Pancreas (tissue), 10 donors: ENCODE measurements around the gene ZNF593. TPM values are rescaled to one million over a fixed set of nuclear protein-coding genes. Genes with fewer than 3 reads are reported as not detected.

ENCODE experiments used
- ATAC-seq, 4 donors: fragments of 200-7000 bp; cut with Tn5 transposase; one replicate each; pipeline versions ENCODE4 v1.8.0 to v1.9.1; 2020; ENCODE audit warnings: mild to moderate bottlenecking in 4 of 4, moderate library complexity in 4 of 4
- DNase-seq, 6 donors: peaks; one replicate each; pipeline ENCODE4 v3.0.0-alpha.2; 2020
- FAIRE-seq: peaks from 2 replicates; lab custom pipeline; 2012; peaks lifted over from hg19 to GRCh38; lab: Jason Lieb, UNC
- H3K27ac ChIP-seq, 4 donors: fragments of 200-600 bp; sonication (generic); 1 replicate in 3 of 4; 2 replicates in 1 of 4; pipeline versions ENCODE4 v1.5.0 to v1.8.0; 2020
- H3K27me3 ChIP-seq, 4 donors: fragments of 200-600 bp; one replicate each; pipeline ENCODE4 v1.8.0; 2021
- H3K36me3 ChIP-seq, 3 donors: fragments of 200-600 bp; sonication (generic) in 1 of 3; one replicate each; pipeline versions ENCODE4 v1.5.0 to v1.8.0; 2020 to 2021
- H3K4me1 ChIP-seq, 3 donors: fragments of 200-600 bp; one replicate each; pipeline ENCODE4 v1.8.0; 2021
- H3K4me3 ChIP-seq, 4 donors: fragments of 200-600 bp; sonication (generic) in 2 of 4; one replicate each; pipeline versions ENCODE4 v1.5.0 to v1.8.0; 2020 to 2021
- H3K9me3 ChIP-seq, 4 donors: fragments of 200-600 bp; one replicate each; pipeline ENCODE4 v1.8.0; 2021
- WGBS, 2 donors: extraction: QIAGEN DNeasy Blood & Tissue Kit; methylation state at CpG; one replicate each; pipeline ENCODE4 v1.1.7; 2013; 5-methylcytosine and 5-hydroxymethylcytosine counted together
- intact Hi-C, 3 donors: fragments of 100-400 bp; cut with DNase I; formaldehyde crosslinking; loops; one replicate each; pipeline versions ENCODE4 v1.11.1 to v1.14.2; 2022
- polyA plus RNA-seq, 2 donors: library from polyadenylated mRNA; stranded (reverse); fragments of 200-250 nt; gene quantifications; one replicate each; pipeline ENCODE4 v1.2.3, GENCODE V29; 2013
- total RNA-seq, 6 donors: library from RNA; stranded (reverse); fragmentation: NEBNext Ultra II Directional in 4 of 6; extraction: Animal tissue kit (Norgen Biotek cat#: 25700) in 4 of 6; gene quantifications; one replicate each; pipeline versions ENCODE4 v1.2.1 to v1.2.4, GENCODE V29; 2021 to 2023
- TF ChIP-seq, protein P1 (sequence below), 4 donors: fragments of 200-600 bp; sonication (generic) in 3 of 4; IDR thresholded peaks; one replicate each; pipeline versions ENCODE4 v1.5.0 to v1.8.0; 2021; ENCODE audit warnings: antibody characterized with exemption in 4 of 4
- donor health status: healthy with polysubstance abuse.
- donor health status: DM: no; HTN: no; CAD: no; lungs with moderate emphysema.
- donor health status: DM: no; HTN: no; CAD: no.
- donor health status: control.
- donor health status: control.
- donor health status: Bipolar disorder and iron deficiency.
- donor health status: DM: yes; HTN: yes; CAD: no.
- donor health status: DM: no; HTN: no; CAD: no.
- donor health status: DM: no; HTN: no; CAD: no.
- donor health status: DM: yes; HTN: yes; CAD: no.

Gene ZNF593
- total and polyA plus RNA-seq, 8 donors: 18.4 to 80.7 (median 22.8) TPM

DNA sequence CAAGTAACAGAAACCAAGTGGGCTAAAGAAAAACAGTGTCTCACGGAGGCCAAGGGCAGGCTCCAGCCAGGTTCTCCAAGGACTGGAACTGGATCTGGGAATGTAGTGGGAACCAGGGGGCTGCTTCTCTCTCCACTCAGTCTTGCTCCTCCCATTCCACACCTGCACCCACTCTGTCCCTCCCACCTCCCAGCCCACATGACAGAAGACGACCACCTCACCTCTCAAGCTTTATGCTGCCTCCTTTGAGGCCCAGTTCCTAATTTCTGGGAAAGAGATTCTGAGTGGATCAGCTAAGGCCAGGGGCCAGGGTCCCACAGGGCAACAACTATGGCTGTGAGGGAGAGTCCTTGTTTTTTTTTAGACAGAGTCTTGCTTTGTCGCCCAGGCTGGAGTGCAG lies 45.5 kb downstream of the ZNF593 start:
- H3K27me3 ChIP-seq: no peaks in the 10 kb centered on the region
- H3K36me3 ChIP-seq: no peaks in the 10 kb centered on the region
- 38 to 45% methylated on average over 3 of the region's 3 CpGs for WGBS, 2 donors
- FAIRE-seq (no peak), ATAC-seq (no peak), DNase-seq (no peak)
- TF ChIP-seq, protein P1, sequence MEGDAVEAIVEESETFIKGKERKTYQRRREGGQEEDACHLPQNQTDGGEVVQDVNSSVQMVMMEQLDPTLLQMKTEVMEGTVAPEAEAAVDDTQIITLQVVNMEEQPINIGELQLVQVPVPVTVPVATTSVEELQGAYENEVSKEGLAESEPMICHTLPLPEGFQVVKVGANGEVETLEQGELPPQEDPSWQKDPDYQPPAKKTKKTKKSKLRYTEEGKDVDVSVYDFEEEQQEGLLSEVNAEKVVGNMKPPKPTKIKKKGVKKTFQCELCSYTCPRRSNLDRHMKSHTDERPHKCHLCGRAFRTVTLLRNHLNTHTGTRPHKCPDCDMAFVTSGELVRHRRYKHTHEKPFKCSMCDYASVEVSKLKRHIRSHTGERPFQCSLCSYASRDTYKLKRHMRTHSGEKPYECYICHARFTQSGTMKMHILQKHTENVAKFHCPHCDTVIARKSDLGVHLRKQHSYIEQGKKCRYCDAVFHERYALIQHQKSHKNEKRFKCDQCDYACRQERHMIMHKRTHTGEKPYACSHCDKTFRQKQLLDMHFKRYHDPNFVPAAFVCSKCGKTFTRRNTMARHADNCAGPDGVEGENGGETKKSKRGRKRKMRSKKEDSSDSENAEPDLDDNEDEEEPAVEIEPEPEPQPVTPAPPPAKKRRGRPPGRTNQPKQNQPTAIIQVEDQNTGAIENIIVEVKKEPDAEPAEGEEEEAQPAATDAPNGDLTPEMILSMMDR (IDR thresholded peaks at IDR 0.05): no peak
- H3K4me3 ChIP-seq: no peak overlapping the region
- intact Hi-C loops: no loop called here
- no peak overlapping the region for H3K27ac ChIP-seq
- H3K9me3 ChIP-seq: no peaks in the 10 kb centered on the region
- H3K4me1 ChIP-seq: no peaks in the 10 kb centered on the region

DNA sequence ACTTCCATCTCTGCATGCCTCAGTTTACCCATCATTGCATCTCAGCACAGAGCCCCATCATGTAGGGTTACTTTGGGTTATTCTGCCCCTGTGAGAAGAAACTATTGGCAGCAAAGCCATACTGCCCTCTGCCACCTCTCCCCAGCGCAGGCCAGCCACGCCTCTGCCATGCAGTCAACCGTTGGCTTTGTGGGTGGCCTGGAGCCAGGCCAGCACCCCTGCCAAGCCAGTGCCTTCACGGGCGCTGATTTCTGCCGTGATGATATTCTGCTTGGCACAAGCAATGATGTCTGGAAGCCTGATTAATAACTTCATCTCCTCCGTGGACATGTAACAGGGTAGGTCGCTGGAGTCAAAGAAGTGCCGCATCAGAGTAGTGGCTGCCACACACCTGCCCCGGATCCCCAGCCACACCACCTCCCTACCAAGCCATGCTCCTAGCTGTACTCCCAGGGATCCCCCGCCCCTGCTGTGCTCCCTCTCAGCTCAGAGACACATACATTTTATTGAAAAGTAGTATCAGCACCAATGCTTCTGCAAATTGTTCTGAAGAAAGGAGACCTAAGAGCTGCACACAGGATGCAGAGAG lies 49.3 kb downstream of the ZNF593 start:
- Histone ChIP-seq H3K4me1 (no peaks in the 10 kb centered on the region), H3K4me3 (no peak overlapping the region), H3K9me3 (no peaks in the 10 kb centered on the region), H3K27ac (no peak overlapping the region), H3K36me3 (no peaks in the 10 kb centered on the region), H3K27me3 (no peaks in the 10 kb centered on the region)
- TF ChIP-seq, protein P1 (IDR thresholded peaks at IDR 0.05): no peak
- intact Hi-C loops: no loop called here
- FAIRE-seq (no peak), DNase-seq (peak; percentile 27 to 86 (median 62)), ATAC-seq (peak; percentile 82 to 91 (median 86))
- 35 to 44% methylated on average over 11 of the region's 11 CpGs for WGBS, 2 donors

Other genes with a start within 250 kb of the ZNF593 start
- 10 to 100 TPM; 11.0 to 19.0 (median 13.7) TPM for gene PAFAH2, start 171.8 kb upstream of the ZNF593 start, total RNA-seq
- gene PAFAH2, start 171.8 kb upstream of the ZNF593 start, polyA plus RNA-seq: 10 to 100 TPM; 16.2 to 20.9 TPM
- gene EXTL1, start 148.1 kb upstream of the ZNF593 start, total RNA-seq: under 1 TPM; 0.04 to 0.25 (median 0.13) TPM
- gene EXTL1, start 148.1 kb upstream of the ZNF593 start, polyA plus RNA-seq: under 1 TPM; 0.21 to 0.34 TPM
- 100 to 1,000 TPM in 1 of 6 donors, 10 to 100 TPM in 5; 27.0 to 142 (median 56.4) TPM for gene SLC30A2, start 123.8 kb upstream of the ZNF593 start, total RNA-seq
- gene SLC30A2, start 123.8 kb upstream of the ZNF593 start, polyA plus RNA-seq: 10 to 100 TPM; 24.1 to 42.4 TPM
- under 1 TPM in 4 of 6 donors, not detected in 2; 0.09 to 0.35 (median 0.33) TPM for gene TRIM63, start 102.3 kb upstream of the ZNF593 start, total RNA-seq
- gene TRIM63, start 102.3 kb upstream of the ZNF593 start, polyA plus RNA-seq: under 1 TPM; 0.15 to 0.52 TPM
- gene PDIK1L, start 58.1 kb upstream of the ZNF593 start, total RNA-seq: 10 to 100 TPM in 1 of 6 donors, 1 to 10 TPM in 5; 5.9 to 12.1 (median 6.6) TPM
- 1 to 10 TPM; 1.7 to 3.6 TPM for gene PDIK1L, start 58.1 kb upstream of the ZNF593 start, polyA plus RNA-seq
- 1 to 10 TPM in 4 of 6 donors, under 1 TPM in 2; 0.79 to 1.7 (median 1.1) TPM for gene FAM110D, start 10.8 kb upstream of the ZNF593 start, total RNA-seq
- gene FAM110D, start 10.8 kb upstream of the ZNF593 start, polyA plus RNA-seq: 1 to 10 TPM; 2.6 to 3.5 TPM
- gene C1orf232, start 945 bp upstream of the ZNF593 start, total RNA-seq: not detected
- gene C1orf232, start 945 bp upstream of the ZNF593 start, polyA plus RNA-seq: not detected
- gene ZNF593OS, start 1.9 kb downstream of the ZNF593 start, total RNA-seq: not detected
- gene ZNF593OS, start 1.9 kb downstream of the ZNF593 start, polyA plus RNA-seq: under 1 TPM; 0.35 to 0.68 TPM
- gene CNKSR1, start 7.6 kb downstream of the ZNF593 start, total RNA-seq: 10 to 100 TPM; 11.3 to 20.8 (median 14.9) TPM
- 10 to 100 TPM; 46.8 to 48.5 TPM for gene CNKSR1, start 7.6 kb downstream of the ZNF593 start, polyA plus RNA-seq
- gene CATSPER4, start 20.7 kb downstream of the ZNF593 start, total RNA-seq: not detected
- under 1 TPM in 1 of 2 donors, not detected in 1; 0.09 TPM for gene CATSPER4, start 20.7 kb downstream of the ZNF593 start, polyA plus RNA-seq
- gene CEP85, start 64.3 kb downstream of the ZNF593 start, total RNA-seq: 1 to 10 TPM; 2.7 to 6.6 (median 3.7) TPM
- 1 to 10 TPM; 2.9 to 5.6 TPM for gene CEP85, start 64.3 kb downstream of the ZNF593 start, polyA plus RNA-seq
- gene SH3BGRL3, start 110.2 kb downstream of the ZNF593 start, total RNA-seq: 10 to 100 TPM; 29.1 to 84.2 (median 48.8) TPM
- gene SH3BGRL3, start 110.2 kb downstream of the ZNF593 start, polyA plus RNA-seq: 100 to 1,000 TPM in 1 of 2 donors, 10 to 100 TPM in 1; 61.0 to 109 TPM
- 10 to 100 TPM in 4 of 6 donors, 1 to 10 TPM in 2; 8.7 to 15.9 (median 11.5) TPM for gene UBXN11, start 136.7 kb downstream of the ZNF593 start, total RNA-seq
- 10 to 100 TPM; 44.0 to 61.6 TPM for gene UBXN11, start 136.7 kb downstream of the ZNF593 start, polyA plus RNA-seq
- 10 to 100 TPM in 1 of 6 donors, 1 to 10 TPM in 4, under 1 TPM in 1; 0.98 to 13.0 (median 2.5) TPM for gene CD52, start 148.1 kb downstream of the ZNF593 start, total RNA-seq
- 1 to 10 TPM; 4.0 to 4.3 TPM for gene CD52, start 148.1 kb downstream of the ZNF593 start, polyA plus RNA-seq
- gene CRYBG2, start 184.2 kb downstream of the ZNF593 start, total RNA-seq: 1 to 10 TPM in 1 of 6 donors, under 1 TPM in 5; 0.12 to 1.3 (median 0.38) TPM
- gene CRYBG2, start 184.2 kb downstream of the ZNF593 start, polyA plus RNA-seq: 1 to 10 TPM in 1 of 2 donors, under 1 TPM in 1; 0.73 to 2.0 TPM
- under 1 TPM in 3 of 6 donors, not detected in 3; 0.12 to 0.47 (median 0.14) TPM for gene ZNF683, start 202.8 kb downstream of the ZNF593 start, total RNA-seq
- gene ZNF683, start 202.8 kb downstream of the ZNF593 start, polyA plus RNA-seq: under 1 TPM in 1 of 2 donors, not detected in 1; 0.40 TPM
- 1 to 10 TPM in 1 of 6 donors, not detected in 5; 1.2 TPM for gene LIN28A, start 240.9 kb downstream of the ZNF593 start, total RNA-seq
- not detected for gene LIN28A, start 240.9 kb downstream of the ZNF593 start, polyA plus RNA-seq